Measurements from ENCODE around the gene AVPR2.

The AVPR2 gene

DNA sequence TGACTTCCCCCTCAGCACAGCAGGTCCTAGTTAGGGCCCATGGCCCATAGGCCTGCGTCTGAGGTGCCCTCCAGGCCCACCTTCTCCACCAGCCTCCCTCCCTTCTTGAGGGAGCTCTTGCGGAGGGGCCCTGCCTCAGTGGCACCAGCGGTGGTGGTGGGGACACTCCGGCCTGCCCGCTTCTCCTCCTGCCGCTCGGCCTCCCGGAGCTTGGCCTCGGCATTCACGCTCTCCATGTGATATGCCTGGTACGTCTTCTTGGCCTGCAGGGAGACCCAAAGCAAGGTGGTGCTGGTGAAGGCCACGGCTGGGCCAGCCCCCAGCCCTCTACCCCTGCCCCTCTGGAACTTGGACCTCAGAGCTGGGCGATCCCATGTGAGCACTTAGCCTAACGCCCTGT lies 16.1 kb downstream of the AVPR2 start:
- no peak for DNase-seq

DNA sequence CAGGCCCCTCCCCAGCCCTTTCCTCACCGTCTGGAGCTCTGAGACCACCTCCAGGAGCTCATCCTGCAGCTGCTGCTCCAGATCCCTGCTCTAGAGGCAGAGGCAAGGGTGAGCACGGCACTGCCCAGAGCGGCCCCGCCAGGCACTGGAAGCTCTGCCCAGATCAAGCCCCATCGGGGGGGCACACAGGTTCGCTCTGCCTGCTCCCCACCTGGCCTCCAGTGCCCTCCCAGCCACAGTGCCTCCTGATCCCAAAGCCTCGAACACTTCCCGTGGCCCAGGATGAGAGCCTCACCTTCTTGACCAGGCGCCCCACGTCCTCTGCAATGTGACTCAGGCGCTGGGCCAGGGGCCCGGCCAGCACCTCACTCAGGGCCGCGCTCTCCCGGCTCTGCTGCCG lies 16.6 kb downstream of the AVPR2 start:
- no peak for DNase-seq

DNA sequence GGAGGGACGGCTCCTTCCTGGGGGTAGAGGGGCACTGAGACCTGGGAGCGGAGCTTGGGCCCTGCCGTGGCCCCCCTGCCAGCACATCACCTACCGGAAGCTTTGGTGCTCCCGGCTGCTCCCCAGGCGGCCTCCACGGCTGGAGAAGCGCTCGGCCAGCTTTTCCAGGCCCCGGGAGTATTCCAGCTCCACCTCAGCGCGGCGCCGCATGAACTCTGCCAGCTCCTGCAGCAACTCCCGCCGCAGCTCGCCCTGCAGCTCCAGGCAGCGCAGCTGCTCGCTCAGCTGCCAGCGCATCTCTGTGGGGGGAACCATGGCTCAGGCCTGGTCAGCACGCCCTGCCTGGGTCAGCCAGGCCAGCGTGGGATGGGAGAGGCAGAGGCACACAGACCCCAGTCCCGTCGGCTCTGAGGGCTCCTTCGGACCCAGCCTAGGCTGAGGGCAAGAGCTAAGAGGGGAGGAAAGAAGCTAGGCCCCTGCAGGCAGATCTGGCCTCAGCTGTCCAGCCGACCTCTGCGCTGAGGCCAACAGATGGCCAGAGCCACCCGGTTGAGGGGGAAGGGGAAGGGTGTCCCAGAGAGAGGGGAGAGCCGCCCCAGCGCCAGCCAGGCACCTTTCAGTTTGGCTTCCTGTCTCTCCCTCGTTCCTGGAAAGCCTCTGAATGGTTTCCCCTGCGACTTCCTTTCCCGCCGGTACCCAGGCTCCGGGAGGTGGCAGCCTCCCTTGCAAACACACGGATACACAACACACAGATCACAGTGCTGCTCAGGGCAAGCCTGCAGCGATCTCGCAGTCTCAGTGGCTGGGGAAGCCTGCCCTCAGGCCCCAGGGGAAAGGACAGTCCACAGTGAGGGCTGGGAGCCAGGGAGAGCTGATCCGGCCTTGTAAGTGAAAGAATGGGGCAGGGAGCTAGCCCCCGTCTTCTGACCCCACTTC lies 17.3 kb downstream of the AVPR2 start:
- DNase-seq = no peak

DNA sequence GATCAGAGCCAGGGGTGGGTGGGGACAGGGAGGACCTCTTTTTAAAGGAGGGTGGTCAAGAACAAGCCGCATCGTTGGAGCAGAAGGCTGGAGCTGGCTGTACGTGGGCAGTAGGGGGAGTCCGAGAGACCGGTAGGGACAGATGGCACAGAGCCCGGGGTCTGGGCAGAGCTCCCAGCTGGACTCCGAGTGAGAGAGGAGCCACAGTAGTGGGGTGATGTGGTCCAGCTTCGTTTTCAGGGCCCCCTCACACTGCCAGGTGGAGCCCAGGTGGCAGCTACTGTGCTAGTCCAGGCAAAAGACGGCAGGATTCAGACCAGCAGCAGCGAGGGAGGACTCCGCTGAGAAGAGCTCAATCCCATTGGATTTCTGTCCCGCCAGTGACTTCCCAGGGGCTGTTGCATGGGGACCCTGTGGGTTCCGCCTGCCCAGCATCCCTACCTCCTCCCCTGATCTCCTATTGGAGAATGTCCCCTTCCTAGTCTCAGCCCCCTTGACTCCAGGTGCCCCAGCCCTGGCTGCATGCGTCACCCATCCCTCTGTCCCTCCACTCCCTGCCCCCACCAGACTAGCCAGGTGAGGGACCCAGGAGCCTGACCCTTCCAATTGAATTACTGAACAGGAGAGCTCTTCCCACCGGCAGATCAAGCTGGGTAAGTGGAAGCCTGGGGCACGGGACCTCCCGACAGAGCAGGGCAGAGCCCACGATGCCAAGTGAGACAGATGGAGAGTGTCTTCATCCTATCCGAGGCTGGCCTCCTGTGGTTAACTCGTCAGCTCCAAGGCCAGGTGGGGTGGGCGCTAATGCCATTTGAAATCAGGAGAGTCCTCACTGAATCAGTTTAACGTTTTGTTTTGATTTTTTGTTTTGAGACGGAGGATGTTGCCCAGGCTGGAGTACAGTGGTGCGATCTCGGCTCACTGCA lies 18.7 kb downstream of the AVPR2 start:
- DNase-seq = no peak

DNA sequence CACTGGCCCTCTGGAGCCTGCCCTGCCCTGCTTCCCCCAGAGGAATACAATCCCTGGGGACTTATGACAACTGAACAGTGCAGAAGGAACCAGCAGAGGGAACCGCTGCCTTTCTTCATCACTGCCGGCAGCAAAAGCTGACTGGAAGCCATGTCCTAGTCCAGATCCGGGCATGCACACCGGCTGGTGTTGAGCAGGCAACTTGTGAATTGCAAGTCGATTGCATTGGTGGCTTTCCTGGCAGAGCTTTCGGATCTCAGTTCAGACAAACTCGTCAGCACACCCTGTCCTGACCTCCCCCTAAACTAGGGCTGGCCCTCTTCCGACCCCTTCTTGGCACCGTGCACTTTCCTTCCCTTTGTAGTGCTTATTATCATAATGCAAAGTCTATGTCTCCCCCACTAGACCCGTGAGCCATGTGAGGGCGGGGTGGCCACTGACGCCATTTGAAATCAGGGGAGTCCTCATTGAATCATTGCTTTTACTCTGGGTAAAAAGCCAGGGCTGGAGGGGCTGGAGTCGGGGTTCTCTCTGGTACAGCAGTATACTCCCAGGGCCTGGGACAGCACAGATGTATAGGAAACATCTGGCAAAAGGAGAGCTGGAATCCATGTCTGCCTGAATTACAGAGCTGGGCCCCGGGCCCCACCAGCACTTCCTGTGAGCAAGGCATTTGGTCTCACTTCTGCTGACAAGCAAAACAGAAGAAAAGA lies 19.8 kb downstream of the AVPR2 start:
- DNase-seq = no peak

DNA sequence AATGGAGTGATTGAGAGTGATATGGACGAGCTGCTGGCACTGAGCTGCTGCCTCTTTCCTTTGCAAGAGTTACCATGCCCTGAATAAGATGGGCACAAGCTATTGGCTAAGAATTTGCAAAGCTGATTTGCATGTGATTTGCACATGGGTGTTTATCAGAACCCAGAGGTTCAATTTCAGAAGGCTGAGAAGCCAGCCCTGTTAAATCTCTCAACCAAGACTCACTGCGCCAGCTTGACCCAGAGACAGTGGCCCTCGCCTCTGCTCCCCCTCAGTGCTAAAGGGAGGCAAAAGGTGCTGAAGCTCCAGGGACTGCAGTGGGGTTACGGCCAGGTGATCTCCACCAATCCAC lies 20.9 kb downstream of the AVPR2 start:
- no peak for DNase-seq

GRCh38 chrX:153925739-153926551 lies 21.5 kb downstream of the AVPR2 start, which contains the start of gene ARHGAP4:
Gene ARHGAP4 (minus strand): TSS chrX:153926264. CDS start chrX:153926202, 62 bp downstream.
- peak; percentile 33 to 45 for DNase-seq

DNA sequence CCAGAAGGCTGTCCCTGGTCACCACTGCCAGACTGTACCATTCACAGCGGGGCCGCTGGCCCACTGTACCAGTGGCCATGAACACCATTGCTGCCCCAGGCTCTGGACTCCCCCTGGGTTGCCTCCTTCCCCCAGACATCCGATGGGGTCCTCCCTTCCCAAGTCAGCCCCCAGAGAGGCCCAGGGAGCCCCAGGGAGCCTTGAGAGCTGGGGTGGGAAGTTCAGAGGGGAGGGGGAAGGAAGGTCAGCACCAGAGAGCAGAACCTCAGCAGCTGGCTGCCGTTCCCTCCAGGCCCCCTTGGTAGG lies 22.0 kb downstream of the AVPR2 start:
- DNase-seq = no peak

- peak; percentile 52 to 54 for DNase-seq
Observed at GRCh38 chrX:153926858-153927671, 22.6 kb downstream of the AVPR2 start.

- no peak for DNase-seq
Observed at GRCh38 chrX:153927672-153927921, 23.1 kb downstream of the AVPR2 start.

- peak; percentile 82 to 89 for DNase-seq
Observed at GRCh38 chrX:153927922-153928760, 23.7 kb downstream of the AVPR2 start.

DNA sequence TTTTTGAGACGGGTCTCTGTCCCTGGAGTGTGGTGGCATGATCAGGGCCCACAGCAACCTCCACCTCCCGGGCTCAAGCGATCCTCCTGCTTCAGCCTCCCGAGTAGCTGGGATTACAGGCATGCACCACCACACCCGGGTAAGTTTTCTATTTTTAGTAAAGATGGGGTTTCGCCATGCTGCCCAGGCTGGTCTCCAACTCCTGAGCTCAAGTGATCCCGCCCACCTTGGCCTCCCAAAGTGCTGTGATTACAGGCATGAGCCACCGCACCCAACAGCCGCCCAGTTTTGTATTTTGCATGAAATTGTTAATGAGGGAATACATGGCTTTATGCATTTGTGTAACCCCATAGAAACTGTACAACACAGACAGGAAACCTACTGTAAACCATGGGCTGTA lies 24.4 kb downstream of the AVPR2 start:
- no peak for DNase-seq

DNA sequence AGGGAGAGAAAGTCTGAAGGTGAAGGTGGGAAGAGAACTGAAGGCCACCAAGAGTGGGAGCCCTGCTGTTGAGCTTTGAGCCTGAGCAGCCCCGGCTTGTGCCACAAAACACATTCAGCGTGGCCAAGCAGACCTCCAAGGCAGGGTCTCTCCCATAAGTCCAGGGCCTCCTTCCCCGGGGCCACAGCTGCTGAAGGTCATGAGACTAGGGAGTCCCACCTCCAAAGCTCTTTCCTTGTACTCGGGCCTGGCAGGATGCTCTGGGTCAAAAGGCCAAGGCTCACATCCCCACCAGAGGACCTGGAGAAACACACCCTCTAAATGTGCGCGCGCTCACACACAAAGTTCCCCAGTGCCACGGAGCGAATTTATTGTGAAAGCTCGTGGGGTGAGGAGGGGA lies 25.1 kb downstream of the AVPR2 start:
- DNase-seq = no peak

GRCh38 chrX:153930011-153930910 lies 25.8 kb downstream of the AVPR2 start:
- DNase-seq = no peak

DNA sequence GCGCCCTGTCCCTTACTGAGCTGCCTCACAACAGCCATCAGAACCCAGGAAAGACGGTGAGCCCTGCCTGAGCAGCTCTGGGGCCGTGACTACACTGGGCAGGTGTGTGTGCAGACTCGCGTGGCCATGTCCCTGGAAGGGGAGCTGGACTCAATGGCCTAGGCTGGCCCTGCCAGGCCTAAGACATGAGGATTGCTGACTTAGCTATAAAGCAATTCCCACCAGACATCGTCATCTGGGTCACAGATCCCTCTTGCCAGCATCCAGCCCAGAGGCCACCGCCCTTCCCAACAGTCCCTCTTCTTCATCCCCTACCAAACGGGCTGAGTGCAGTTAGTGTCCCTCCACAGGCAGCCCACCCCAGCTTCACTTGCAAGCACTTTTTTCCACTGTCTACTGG lies 26.7 kb downstream of the AVPR2 start:
- DNase-seq = no peak

DNA sequence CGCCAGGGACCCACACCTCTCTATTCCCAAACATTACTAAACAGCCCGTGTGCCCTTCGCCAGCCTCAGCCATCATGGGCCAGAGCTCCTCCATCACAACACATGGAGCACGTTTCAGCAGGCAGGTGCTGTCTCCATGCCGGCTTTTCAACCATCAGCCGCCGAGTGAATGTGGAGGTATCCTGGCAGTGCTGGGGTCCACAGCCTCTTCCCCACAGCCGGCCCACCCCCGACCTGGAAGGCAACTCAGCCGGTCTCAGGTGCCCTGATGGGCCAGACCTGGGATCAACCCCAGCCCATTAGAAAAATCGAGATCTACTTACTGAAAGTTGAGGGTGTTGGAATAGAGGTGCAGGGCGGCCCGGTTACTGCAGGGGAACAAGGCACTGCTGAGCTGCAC lies 27.3 kb downstream of the AVPR2 start:
- no peak for DNase-seq

- no peak for DNase-seq
Observed at GRCh38 chrX:153932220-153932915, 27.9 kb downstream of the AVPR2 start.

DNA sequence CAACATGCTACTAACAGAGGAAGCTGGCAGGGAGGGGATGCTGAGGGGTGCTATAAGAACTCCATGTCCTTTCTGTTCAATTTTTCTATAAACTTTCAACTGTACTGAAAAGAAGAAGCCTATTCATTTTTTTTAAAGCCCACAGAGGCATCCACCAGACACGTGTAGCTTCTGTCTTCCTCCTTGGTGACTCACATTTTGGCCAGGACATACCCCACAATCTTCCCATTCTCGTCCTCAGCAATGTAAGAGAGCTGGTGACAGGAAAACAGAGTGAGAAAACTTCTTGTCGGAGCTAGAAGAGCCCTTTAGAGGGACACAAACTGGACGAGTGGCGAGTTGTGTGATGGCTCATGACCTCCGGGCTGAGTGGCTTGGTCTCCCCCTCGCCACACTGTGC lies 29.3 kb downstream of the AVPR2 start:
- DNase-seq = no peak

DNA sequence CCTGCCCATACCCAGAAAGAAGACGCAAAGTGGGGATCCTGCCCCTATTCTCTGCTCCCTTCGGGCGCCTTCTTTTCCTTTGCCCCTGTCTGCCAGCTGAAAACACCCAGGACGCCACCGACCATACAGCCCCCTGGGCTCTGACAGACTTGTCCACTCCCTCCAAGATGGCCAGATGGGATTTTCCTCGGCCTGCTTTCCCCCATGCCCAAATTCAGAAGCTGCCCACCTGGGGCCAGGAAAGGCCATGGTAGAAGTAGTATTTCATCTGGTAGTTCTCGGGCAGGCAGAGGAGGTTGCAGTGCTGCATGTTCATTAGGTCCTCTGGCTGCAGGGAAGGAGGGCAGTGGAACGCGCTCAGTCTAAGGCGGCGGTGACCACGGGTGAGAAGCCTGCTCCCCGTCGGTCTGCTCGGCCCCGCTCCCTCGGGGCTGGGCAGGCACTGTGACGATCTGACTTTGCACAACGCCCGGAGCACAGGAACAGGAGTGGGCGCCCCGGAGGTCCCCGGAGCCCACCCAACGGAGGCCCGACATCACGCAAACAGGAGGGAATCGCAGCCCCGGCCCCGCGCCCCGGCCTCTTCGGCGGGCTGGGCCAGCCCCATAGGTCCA lies 29.8 kb downstream of the AVPR2 start:
- DNase-seq = no peak
